Measurements from ENCODE around the gene TIAL1. TPM values are rescaled to one million over a fixed set of nuclear protein-coding genes. Genes with fewer than 3 reads are reported as not detected.

TIAL1 gene
- total RNA-seq, 2 experiments from 2014 or later = 159 to 174 TPM

DNA sequence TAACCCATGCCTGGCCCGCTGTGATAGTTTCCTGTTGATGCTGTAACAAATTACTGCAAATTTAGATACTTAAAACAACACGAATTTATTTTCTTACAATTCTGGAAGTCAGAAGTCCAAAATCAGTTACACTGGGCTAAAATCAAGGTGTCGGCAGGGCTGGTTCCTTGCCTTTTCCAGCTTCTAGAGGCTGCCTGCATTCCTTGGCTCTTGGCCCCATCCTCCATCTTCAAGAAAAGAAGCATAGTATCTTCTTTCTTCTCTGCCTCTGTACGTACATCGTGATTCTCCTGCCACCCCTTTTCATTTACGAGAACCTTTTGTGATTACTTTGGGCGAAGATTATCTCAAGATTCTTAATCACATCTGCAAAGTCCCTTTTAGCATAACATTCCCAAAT is 1.6 kb upstream of the TIAL1 start:
- POLR2A ChIA-PET = interaction anchor here (1.1 to 1.9 kb wide), 2 partner anchors 55 to 392 kb away, joined by 3 to 4 read pairs; no protein-coding TSS in a partner anchor
- peak overlapping the region; percentile 98 for H3K4me3 Mint-ChIP-seq
- peaks cover 20% of the 10 kb centered on the region for H3K4me1 ChIP-seq (ENCODE audit: insufficient read depth, low read length)
- H3K9me3 Mint-ChIP-seq = no peaks in the 10 kb centered on the region
- no peak overlapping the region for H3K27ac ChIP-seq (ENCODE audit: low read depth in 1 of 2, low read length in 2 of 2)
- H3K9me3 ChIP-seq (ENCODE audit: control insufficient read depth in 1 of 2, insufficient read depth in 1 of 2, low read length in 2 of 2) = no peaks in the 10 kb centered on the region
- peak overlapping the region; percentile 95 for H3K27ac Mint-ChIP-seq
- TF ChIP-seq, protein P1, sequence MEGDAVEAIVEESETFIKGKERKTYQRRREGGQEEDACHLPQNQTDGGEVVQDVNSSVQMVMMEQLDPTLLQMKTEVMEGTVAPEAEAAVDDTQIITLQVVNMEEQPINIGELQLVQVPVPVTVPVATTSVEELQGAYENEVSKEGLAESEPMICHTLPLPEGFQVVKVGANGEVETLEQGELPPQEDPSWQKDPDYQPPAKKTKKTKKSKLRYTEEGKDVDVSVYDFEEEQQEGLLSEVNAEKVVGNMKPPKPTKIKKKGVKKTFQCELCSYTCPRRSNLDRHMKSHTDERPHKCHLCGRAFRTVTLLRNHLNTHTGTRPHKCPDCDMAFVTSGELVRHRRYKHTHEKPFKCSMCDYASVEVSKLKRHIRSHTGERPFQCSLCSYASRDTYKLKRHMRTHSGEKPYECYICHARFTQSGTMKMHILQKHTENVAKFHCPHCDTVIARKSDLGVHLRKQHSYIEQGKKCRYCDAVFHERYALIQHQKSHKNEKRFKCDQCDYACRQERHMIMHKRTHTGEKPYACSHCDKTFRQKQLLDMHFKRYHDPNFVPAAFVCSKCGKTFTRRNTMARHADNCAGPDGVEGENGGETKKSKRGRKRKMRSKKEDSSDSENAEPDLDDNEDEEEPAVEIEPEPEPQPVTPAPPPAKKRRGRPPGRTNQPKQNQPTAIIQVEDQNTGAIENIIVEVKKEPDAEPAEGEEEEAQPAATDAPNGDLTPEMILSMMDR (IDR thresholded peaks at IDR 0.05) = no peak
- no peak for DNase-seq
- H3K36me3 Mint-ChIP-seq (ENCODE audit: low read depth) = peaks cover 31% of the 10 kb centered on the region
- H3K4me1 Mint-ChIP-seq (ENCODE audit: low read depth) = peaks cover 54% of the 10 kb centered on the region
- peaks cover 6% of the 10 kb centered on the region for H3K36me3 ChIP-seq (ENCODE audit: insufficient read depth, low read length)
- CTCF ChIA-PET = interaction anchor here (1.6 kb wide), 1 partner anchor 128 kb away, joined by 3 read pairs; the partner anchor contains the start of gene INPP5F
- no peak overlapping the region for H3K4me3 ChIP-seq (ENCODE audit: low read length)
- intact Hi-C loops (cut with DNase I, micrococcal nuclease) = loop anchor here (2.0 to 10.0 kb wide), 8 partner anchors 81 to 524 kb away; partner anchors contain the start of genes INPP5F (in 2 of the 2), EIF3A (in 1 of the 2) and GRK5 (in 1 of the 2)
- ATAC-seq (ENCODE audit: poor library complexity) = no peak
- H3K27me3 Mint-ChIP-seq = no peaks in the 10 kb centered on the region
- no peaks in the 10 kb centered on the region for H3K27me3 ChIP-seq (ENCODE audit: control insufficient read depth in 1 of 2, insufficient read depth in 2 of 2, low read length in 2 of 2)

DNA sequence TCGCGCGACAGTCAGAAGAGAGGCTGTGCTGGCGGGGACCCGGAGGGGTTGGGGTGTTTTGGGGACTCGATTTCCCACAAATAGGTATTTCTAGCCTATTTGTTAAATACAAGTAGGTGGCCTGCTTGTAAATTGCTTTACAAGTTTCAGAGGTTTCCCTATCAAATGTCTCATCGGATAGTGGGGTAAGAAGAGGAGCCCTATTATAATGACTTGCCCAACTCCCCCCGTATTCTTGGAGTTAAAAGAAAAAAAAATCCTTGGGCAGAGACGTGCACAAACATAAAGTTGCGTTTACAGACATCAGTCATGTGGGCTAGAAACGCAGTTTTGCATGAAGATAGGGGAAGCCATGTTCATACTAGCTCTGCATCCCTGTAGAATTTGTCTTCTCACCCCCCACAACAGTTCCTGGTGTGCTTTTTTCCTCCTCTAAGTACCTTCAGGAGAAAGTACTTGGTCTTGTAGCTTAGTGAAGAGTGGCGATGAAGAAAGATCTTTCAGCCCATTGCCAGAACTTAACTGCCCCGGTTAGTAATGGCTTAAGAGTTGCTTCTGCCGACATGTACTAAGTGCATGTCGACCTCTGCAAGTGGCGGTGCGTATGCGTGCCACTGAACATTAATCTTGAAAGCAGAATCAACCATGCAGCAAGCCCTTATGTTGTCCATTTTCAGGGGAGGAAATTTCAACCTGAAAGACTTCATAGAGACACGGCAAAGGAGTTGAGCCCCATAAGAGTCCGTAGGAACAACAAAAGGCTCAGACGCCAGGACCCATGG is 832 bp upstream of the TIAL1 start:
- peaks cover 20% of the 10 kb centered on the region for H3K4me1 ChIP-seq (ENCODE audit: insufficient read depth, low read length)
- ChIA-PET POLR2A (interaction anchor here (0.9 to 2.7 kb wide), 6 partner anchors 15 to 432 kb away, joined by 3 to 20 read pairs (median 4); partner anchors contain the start of genes BAG3 and SFXN4), CTCF (interaction anchor here (1.3 to 1.6 kb wide), 2 partner anchors 89 to 128 kb away, joined by 3 to 4 read pairs; partner anchors contain the start of gene INPP5F)
- H3K9me3 ChIP-seq (ENCODE audit: control insufficient read depth in 1 of 2, insufficient read depth in 1 of 2, low read length in 2 of 2) = no peaks in the 10 kb centered on the region
- Mint-ChIP-seq H3K4me1 (ENCODE audit: low read depth) (peaks cover 57% of the 10 kb centered on the region), H3K4me3 (peak overlapping the region; percentile 98), H3K36me3 (ENCODE audit: low read depth) (peaks cover 31% of the 10 kb centered on the region), H3K9me3 (no peaks in the 10 kb centered on the region), H3K27me3 (no peaks in the 10 kb centered on the region), H3K27ac (peak overlapping the region; percentile 95)
- peak overlapping the region; percentile 87 to 96 for H3K27ac ChIP-seq (ENCODE audit: low read depth in 1 of 2, low read length in 2 of 2)
- TF ChIP-seq, protein P1 (IDR thresholded peaks at IDR 0.05) = no peak
- peak overlapping the region; percentile 70 for H3K4me3 ChIP-seq (ENCODE audit: low read length)
- peak in 1 of 14 experiments; percentile 21 for DNase-seq
- peak; percentile 11 for ATAC-seq (ENCODE audit: poor library complexity)
- no peaks in the 10 kb centered on the region for H3K27me3 ChIP-seq (ENCODE audit: control insufficient read depth in 1 of 2, insufficient read depth in 2 of 2, low read length in 2 of 2)
- intact Hi-C loops (cut with DNase I, micrococcal nuclease) = loop anchor here (2.0 to 10.0 kb wide), 12 partner anchors 53 to 843 kb away; partner anchors contain the start of genes INPP5F (in 2 of the 2), BAG3 (in 1 of the 2), CACUL1 (in 1 of the 2) and EIF3A (in 1 of the 2)
- peaks cover 6% of the 10 kb centered on the region for H3K36me3 ChIP-seq (ENCODE audit: insufficient read depth, low read length)

DNA sequence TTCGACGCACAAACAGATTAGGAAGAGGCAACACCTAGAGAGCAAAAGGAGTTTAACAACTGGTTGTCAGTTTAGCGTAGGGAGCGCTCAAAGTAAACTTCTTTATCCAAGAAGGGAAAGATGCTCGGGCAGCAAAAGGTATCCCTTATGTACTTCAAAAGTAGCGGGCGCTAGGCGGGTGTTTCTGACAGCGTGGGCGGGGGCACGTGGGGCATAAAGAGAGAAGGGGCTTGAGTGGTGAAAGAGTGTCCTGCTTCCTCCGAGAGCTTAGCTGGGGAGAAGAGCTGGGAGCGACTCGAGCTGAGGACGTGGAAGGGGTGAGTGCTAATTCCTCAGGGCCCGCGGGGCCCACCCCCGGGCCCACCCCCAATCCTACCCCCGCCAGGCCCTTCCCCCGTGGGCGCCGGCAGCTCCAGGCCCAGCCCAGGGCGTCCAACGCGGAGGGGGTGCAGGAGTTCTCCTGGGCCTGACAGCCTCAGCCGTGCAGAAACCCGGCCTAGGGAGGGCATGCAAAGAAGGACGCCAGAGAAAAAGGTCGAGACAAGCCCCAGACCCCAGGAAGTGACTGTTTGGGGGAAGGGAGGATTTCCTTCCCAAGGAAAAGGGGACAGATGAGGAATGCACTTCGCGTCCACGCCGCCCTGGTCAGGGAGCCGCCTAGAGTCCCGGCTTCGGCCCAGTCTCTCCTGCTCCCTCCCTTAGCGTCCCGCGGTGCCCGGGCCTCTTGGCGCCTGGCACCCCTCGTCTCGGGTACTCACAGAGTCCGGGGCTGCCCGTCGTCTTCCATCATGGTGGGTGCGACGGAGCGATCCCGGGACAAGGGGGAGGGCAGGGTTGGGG is 868 bp downstream of the TIAL1 start:
- Histone ChIP-seq H3K4me1 (ENCODE audit: insufficient read depth, low read length) (peaks cover 22% of the 10 kb centered on the region), H3K36me3 (ENCODE audit: insufficient read depth, low read length) (peaks cover 6% of the 10 kb centered on the region), H3K27me3 (ENCODE audit: control insufficient read depth in 1 of 2, insufficient read depth in 2 of 2, low read length in 2 of 2) (no peaks in the 10 kb centered on the region), H3K9me3 (ENCODE audit: control insufficient read depth in 1 of 2, insufficient read depth in 1 of 2, low read length in 2 of 2) (no peaks in the 10 kb centered on the region), H3K27ac (ENCODE audit: low read depth in 1 of 2, low read length in 2 of 2) (peak overlapping the region; percentile 74 to 87), H3K4me3 (ENCODE audit: low read length) (peak overlapping the region; percentile 70)
- POLR2A ChIA-PET = interaction anchor here (0.7 to 2.7 kb wide), 11 partner anchors 11 to 431 kb away, joined by 3 to 20 read pairs (median 4); partner anchors contain the start of genes BAG3, GRK5, INPP5F and RGS10
- CTCF ChIA-PET = no interaction called here
- intact Hi-C loops (cut with DNase I, micrococcal nuclease) = loop anchor here (1.0 to 10.0 kb wide), 13 partner anchors 53 to 841 kb away; partner anchors contain the start of genes RGS10 (in 2 of the 2), BAG3 (in 1 of the 2), CACUL1 (in 1 of the 2) and EIF3A (in 1 of the 2)
- peak; percentile 37 for ATAC-seq (ENCODE audit: poor library complexity)
- peaks cover 43% of the 10 kb centered on the region for H3K36me3 Mint-ChIP-seq (ENCODE audit: low read depth)
- peaks cover 65% of the 10 kb centered on the region for H3K4me1 Mint-ChIP-seq (ENCODE audit: low read depth)
- no peaks in the 10 kb centered on the region for H3K27me3 Mint-ChIP-seq
- TF ChIP-seq, protein P1 (IDR thresholded peaks at IDR 0.05) = no peak
- H3K9me3 Mint-ChIP-seq = no peaks in the 10 kb centered on the region
- H3K27ac Mint-ChIP-seq = peak overlapping the region; percentile 95
- peak overlapping the region; percentile 98 for H3K4me3 Mint-ChIP-seq
- DNase-seq = peak; percentile 12 to 66 (median 38)

All from CD4-positive, alpha-beta T cell (primary cell).